ENCODE data around the gene DAP3. TPM values are rescaled to one million over a fixed set of nuclear protein-coding genes. Genes with fewer than 3 reads are reported as not detected.
A peak's percentile ranks its signal among the peaks of the same experiment; 100 is the strongest.
"Not testable (repeated sequence)": the region's sequence is repeated elsewhere in the genome, so short reads cannot be mapped to it uniquely, and the experiment has no call there.

The DAP3 gene
- total and polyA plus RNA-seq, 9 of the 15 experiments (the other 6 are each of a cell fraction or from before 2014, with no cell fraction given) = 155 to 484 (median 298) TPM

- H3K4me2 ChIP-seq (ENCODE audit: insufficient read depth, low read length); intact Hi-C loops (cut with micrococcal nuclease); H3K27me3 ChIP-seq (ENCODE audit: control insufficient read depth in 2 of 2, insufficient read depth in 2 of 2, low read length in 2 of 2); H3K4me3 ChIP-seq; H3K9ac ChIP-seq (ENCODE audit: insufficient read depth in 1 of 2, low read depth in 2 of 2, low read length in 2 of 2); H4K20me1 ChIP-seq (replicated peaks; ENCODE audit: control insufficient read depth, insufficient read depth, low read length); H2AFZ ChIP-seq (ENCODE audit: low read depth, low read length); FAIRE-seq; ATAC-seq; H3K27ac ChIP-seq (ENCODE audit: extremely low read depth, low read depth, low read length); in situ Hi-C loops (cut with MboI); H3K9me1 ChIP-seq (ENCODE audit: control insufficient read depth, insufficient read depth, low read length); H3K4me1 ChIP-seq (replicated peaks in 1 of 2; ENCODE audit: control insufficient read depth in 2 of 2, insufficient read depth in 2 of 2, low read length in 2 of 2); DNase-seq (ENCODE audit: extremely low read depth in 1 of 4, low spot score in 3 of 4); CTCF ChIA-PET (ENCODE audit: low intra/inter-chr PET ratio); BruUV-seq (replicated peaks); H3K9me3 ChIP-seq (replicated peaks; ENCODE audit: control insufficient read depth, insufficient read depth, low read depth, low read length): not testable (repeated sequence)
- Histone ChIP-seq H3K79me2 (ENCODE audit: control insufficient read depth, insufficient read depth, low read length) (peaks cover 41% of the 10 kb centered on the region), H3K36me3 (ENCODE audit: control insufficient read depth, insufficient read depth, low read length) (peaks cover 81% of the 10 kb centered on the region)
- TF ChIP-seq ZNF121 (CRISPR knock-in tag; conservative IDR thresholded peaks at IDR 0.05) = peak; percentile 80
- WGBS (ENCODE audit: insufficient coverage, low coverage, missing lambda C conversion rate) = 91% methylated on average over 3 of the region's 3 CpGs
- POLR2A ChIA-PET = interaction anchor here (0.9 to 1.0 kb wide), 2 partner anchors 28 to 68 kb away, joined by 3 read pairs; no protein-coding TSS in a partner anchor
Measured at GRCh38 chr1:155715056-155715455, 26.2 kb downstream of the DAP3 start.

- in situ Hi-C loops (cut with MboI) (no loop called here), intact Hi-C loops (cut with micrococcal nuclease) (no loop called here)
- ATAC-seq (no peak), DNase-seq (ENCODE audit: extremely low read depth in 1 of 4, low spot score in 3 of 4) (no peak), FAIRE-seq (no peak)
- WGBS (ENCODE audit: insufficient coverage, low coverage, missing lambda C conversion rate) = 95% methylated on average over 5 of the region's 5 CpGs
- H4K20me1 ChIP-seq (replicated peaks; ENCODE audit: control insufficient read depth, insufficient read depth, low read length) = no peaks in the 10 kb centered on the region
- no peak overlapping the region for H3K9ac ChIP-seq (ENCODE audit: insufficient read depth in 1 of 2, low read depth in 2 of 2, low read length in 2 of 2)
- H3K79me2 ChIP-seq (ENCODE audit: control insufficient read depth, insufficient read depth, low read length) = peaks cover 40% of the 10 kb centered on the region
- no peaks in the 10 kb centered on the region for H3K27me3 ChIP-seq (ENCODE audit: control insufficient read depth in 2 of 2, insufficient read depth in 2 of 2, low read length in 2 of 2)
- POLR2A ChIA-PET = interaction anchor here (0.6 to 1.5 kb wide), 3 partner anchors 11 to 40 kb away, joined by 3 read pairs; no protein-coding TSS in a partner anchor
- no peak overlapping the region for H2AFZ ChIP-seq (ENCODE audit: low read depth, low read length)
- H3K36me3 ChIP-seq (ENCODE audit: control insufficient read depth, insufficient read depth, low read length) = peaks cover 82% of the 10 kb centered on the region
- no peaks in the 10 kb centered on the region for H3K9me3 ChIP-seq (replicated peaks; ENCODE audit: control insufficient read depth, insufficient read depth, low read depth, low read length)
- no TSS peak for BruUV-seq (replicated peaks)
- H3K4me3 ChIP-seq = no peak overlapping the region
- H3K27ac ChIP-seq (ENCODE audit: extremely low read depth, low read depth, low read length) = no peak overlapping the region
- H3K4me2 ChIP-seq (ENCODE audit: insufficient read depth, low read length) = no peak overlapping the region
- no peaks in the 10 kb centered on the region for H3K4me1 ChIP-seq (replicated peaks in 1 of 2; ENCODE audit: control insufficient read depth in 2 of 2, insufficient read depth in 2 of 2, low read length in 2 of 2)
- no peak for TF ChIP-seq CBX5 (IDR thresholded peaks at IDR 0.05; ENCODE audit: borderline replicate concordance, low read depth)
- TF ChIP-seq NFXL1 (CRISPR knock-in tag; IDR thresholded peaks at IDR 0.05) = no peak
- TF ChIP-seq RBM22 (IDR thresholded peaks at IDR 0.05; ENCODE audit: low read depth, low read length, poor library complexity, severe bottlenecking) = no peak
- TF ChIP-seq PRPF4 (IDR thresholded peaks at IDR 0.05; ENCODE audit: insufficient read depth, low read depth, low read length, poor library complexity, severe bottlenecking) = no peak
- no peak for TF ChIP-seq RBFOX2 (IDR thresholded peaks at IDR 0.05; ENCODE audit: low read depth, low read length)
- no peak for TF ChIP-seq ZNF184 (CRISPR knock-in tag; IDR thresholded peaks at IDR 0.05)
- no peaks in the 10 kb centered on the region for H3K9me1 ChIP-seq (ENCODE audit: control insufficient read depth, insufficient read depth, low read length)
- CTCF ChIA-PET (ENCODE audit: low intra/inter-chr PET ratio) = no interaction called here
Measured at GRCh38 chr1:155715777-155716176, 26.9 kb downstream of the DAP3 start.
